Left lobe of liver (tissue), 2 donors: ENCODE results near the gene MYBPC2. TPM values are rescaled to one million over a fixed set of nuclear protein-coding genes. Genes with fewer than 3 reads are reported as not detected.
"Not testable (repeated sequence)": the region's sequence is repeated elsewhere in the genome, so short reads cannot be mapped to it uniquely, and the experiment has no call there.

Experiments
- ATAC-seq: fragments of 200-7000 bp; cut with Tn5 transposase; one replicate; pipeline ENCODE4 v1.9.1; 2020; ENCODE audit warnings: mild to moderate bottlenecking, moderate library complexity
- DNase-seq: peaks from one replicate; pipeline ENCODE4 v3.0.0-alpha.2; 2020; ENCODE audit warnings: low spot score
- total RNA-seq: library from RNA; stranded (reverse); gene quantifications from one replicate; pipeline ENCODE4 v1.2.1, GENCODE V29; 2021
- donor health status: DM: no; HTN: no; CAD: no; lungs with moderate emphysema.
- donor health status: DM: no; HTN: yes; CAD: no.

The MYBPC2 gene
- total RNA-seq, 1 donor from 2014 or later: not detected

DNA sequence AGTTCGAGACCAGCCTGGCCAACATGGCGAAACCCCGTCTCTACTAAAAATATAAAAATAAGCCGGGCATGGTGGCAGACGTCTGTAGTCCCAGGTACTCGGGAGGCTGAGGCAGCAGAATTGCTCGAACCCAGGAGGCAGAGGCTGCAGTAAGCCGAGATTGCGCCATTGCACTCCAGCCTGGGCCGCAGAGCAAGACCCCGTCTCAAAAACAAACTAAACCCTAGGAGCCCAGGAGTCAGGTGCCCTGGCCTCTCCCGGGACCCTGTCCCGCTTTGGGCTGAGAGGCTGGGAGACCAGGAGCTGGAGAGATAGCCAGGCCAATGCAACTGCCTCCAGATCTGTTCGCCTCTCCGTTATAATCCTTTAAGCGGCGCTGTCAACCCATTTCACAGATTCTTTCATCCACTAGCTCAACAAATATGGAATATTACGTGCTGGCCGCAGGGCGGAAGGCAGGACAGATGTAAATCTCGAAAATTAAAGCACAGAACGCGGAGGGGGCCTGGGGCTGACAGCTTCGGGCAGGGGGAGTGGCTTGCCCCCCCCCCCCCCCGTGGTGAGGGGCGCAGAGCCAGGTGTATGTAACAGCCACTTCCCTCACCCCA, 5.3 kb upstream of the MYBPC2 start:
- ATAC-seq (no peak), DNase-seq (no peak)

DNA sequence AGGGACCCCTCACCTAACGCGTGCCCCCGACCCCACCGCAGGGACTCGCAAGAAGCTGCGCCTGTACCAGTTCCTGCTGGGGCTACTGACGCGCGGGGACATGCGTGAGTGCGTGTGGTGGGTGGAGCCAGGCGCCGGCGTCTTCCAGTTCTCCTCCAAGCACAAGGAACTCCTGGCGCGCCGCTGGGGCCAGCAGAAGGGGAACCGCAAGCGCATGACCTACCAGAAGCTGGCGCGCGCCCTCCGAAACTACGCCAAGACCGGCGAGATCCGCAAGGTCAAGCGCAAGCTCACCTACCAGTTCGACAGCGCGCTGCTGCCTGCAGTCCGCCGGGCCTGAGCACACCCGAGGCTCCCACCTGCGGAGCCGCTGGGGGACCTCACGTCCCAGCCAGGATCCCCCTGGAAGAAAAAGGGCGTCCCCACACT, 4.7 kb upstream of the MYBPC2 start:
- DNase-seq: peak; percentile 57
- ATAC-seq: peak; percentile 24

DNA sequence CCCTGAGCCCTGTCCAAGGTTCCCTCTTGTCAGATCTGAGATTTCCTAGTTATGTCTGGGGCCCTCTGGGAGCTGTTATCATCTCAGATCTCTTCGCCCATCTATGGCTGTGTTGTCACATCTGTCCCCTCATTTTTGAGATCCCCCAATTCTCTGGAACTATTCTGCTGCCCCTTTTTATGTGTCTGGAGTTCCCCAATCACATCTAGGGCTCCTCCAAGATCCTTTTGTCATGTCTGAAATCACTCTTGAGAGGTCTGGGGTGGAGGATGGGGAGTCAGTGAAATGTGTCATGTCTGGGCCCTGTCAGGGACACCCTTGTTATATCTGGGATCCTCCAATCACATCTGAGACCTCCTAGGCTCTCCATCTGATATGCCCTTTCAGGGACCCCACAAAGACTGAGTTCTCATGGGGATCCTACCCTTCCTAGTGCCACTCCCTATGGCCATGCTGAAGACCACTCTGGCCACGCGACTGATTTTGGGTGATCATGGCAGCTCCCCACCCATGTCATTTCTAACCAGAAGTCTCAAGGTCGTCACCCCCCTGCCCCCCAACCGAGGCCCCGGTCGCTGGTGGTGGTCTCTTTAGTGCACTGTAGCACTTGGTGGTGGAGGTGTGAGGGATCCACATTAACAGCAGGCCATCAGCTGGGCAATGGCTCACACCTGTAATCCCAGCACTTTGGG, 3.8 kb upstream of the MYBPC2 start:
- no peak for ATAC-seq
- DNase-seq: no peak

DNA sequence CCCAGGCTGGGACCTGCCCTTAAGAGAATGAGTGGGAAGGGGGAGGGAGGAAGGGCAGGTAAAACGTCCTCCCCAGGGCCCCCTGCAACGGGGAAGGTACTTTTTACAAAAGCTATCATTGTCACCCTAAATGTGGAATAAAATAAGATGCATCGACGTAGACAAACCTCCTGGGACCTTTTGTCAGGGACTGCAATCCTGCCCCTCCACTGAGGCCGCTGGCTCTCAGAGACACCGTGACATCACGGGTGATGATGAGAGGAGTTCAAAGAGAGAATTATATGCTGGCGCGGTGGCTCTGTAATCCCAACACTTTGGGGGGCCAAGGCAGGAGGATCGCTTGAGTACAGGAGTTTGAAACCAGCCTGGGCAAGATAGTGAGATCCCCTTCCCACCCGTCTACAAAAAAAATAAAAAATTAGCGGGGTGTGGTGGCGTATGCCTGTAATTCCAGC, 1.8 kb upstream of the MYBPC2 start:
- DNase-seq: no peak
- no peak for ATAC-seq

DNA sequence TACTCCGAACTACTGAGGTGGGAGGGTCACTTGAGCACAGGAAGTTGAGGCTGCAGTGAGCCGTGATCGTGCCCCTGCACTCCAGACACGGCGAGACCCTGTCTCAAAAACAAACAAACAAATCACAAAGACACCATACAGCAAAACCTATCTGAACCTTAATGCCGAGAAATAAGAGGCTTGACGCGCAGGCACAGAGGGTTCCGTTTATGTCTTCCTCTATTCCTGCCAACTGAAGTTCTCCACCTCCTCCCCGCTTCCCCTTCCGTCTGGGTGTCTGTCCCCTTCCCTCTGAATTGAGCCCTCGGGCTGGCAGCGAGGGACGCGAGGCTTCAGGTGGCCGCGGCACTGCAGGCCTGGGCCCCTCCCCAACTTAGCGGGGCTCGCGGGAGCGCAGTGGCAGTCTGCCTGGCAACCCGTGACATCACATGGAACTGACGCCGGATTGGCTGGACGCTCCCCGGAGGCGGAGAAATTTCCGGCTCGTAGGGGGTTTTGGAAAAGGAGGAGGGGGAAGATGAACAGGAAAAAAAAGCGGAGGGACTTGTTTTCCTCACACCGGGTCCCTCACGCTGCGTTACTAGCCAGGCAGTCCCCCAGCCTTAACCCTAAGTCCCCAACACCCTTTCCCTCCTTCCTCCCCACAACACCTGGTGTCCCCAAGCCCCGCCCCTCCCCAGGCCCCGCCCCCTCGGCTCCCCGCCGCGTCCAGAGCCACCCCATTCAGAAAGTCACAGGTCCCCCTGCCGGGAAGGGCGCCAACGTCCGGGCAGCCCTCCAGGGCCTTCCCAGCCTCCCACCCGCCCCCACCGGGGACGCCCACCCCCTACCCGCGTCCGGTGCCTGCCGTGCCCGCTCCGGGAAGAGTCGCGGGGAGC, 1.1 kb upstream of the MYBPC2 start:
- peak; percentile 94 for ATAC-seq
- DNase-seq: peak; percentile 82

DNA sequence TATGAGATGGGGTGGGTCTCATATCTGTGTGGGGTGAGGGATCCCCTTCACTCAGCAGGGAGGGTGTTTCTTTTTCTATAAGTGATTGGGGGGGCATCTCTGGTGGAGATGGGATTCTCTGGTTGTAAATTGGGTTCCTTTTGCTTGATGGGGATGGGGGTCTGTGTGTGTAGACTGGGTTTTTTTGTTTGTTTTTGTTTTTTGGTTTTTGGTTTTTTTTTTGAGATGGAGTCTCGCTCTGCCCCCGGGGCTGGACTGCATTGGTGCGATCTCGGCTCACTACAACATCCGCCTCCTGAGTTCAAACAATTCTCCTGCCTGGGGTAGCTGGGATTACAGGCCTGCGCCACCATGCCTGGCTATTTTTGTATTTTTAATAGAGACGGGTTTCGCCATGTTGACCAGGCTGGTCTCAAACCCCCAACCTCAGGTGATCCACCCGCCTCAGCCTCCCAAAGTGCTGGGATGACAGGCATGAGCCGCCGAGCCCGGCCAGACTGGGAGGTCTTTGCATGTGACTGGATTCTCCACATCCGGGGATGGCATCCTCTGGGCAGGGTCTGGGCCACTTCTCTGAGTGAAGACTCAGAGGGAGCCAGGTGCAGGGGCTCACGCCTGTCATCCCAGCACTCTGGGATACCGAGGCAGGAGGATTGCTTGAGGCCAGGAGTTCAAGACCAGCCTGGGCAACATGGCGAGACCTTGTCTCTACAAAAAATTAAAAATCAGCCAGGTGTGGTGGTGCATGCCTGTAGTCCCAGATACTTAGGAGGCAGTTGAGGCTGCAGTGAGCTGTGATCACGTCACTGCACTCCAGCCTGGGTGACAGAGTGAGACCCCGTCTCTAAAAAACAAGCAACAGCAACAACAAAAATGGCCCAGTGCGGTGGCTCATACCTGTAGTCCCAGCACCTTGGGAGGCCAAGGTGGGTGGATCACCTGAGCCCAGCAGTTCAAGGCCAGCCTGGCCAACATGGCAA, 799 bp downstream of the MYBPC2 start:
- no peak for DNase-seq
- no peak for ATAC-seq

DNA sequence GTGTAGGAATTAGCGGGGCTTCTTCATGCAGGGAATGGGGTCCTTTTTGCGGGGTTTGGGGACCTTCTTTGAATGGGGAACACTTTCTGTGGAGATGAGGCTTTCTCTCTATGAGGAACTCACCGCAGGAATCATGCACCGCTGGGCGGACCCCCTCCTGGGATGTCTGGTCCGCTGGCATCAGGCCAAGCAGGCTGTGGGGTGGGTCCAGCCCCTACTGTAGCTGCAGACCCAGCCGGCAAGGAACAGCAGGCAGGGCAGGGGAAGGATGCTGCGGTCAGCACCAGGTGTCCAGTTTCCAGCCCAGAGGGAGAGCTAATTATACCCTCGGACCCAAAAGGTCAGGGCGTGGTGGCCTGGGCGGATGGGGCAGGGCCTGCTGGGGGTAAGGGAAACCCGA, 1.8 kb downstream of the MYBPC2 start:
- ATAC-seq (no peak), DNase-seq (no peak)

DNA sequence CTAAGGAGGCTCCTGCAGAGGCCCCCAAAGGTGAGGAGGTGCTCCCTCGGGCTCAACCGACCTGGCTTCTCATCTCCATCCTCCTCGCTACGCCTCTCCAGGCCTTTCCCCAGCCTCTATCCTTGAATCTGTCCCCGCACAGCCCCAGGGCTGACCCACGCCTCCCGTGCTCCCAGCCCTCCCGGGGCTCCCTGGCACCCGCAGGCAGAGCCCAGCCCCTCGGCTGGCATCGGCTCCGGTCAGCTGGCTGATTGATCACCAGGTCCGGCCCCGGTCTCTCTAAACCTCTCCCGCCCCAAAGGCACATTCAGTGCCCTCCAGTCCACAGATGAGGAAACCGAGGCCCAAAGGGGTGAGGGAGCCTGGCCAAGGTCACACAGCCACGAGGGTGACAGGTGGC, 2.5 kb downstream of the MYBPC2 start:
- ATAC-seq (no peak), DNase-seq (no peak)

DNA sequence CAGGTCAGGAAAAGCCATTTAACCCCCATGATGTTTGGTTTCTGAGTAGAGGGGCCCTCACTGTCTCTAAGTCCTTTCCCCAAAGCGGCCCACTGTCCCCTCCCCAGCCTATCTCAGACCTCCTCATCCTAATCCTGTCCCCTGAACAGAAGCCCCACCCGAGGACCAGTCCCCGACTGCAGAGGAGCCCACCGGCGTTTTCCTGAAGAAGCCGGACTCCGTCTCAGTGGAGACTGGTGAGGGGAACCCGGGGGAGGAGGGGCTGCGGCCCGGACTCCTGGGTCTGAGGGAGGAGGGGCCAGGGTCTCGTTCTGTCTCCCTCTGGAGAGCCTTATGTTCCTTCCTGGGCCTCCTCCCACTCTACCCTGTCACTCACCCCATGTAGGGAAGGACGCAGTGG, 2.9 kb downstream of the MYBPC2 start:
- ATAC-seq: no peak
- no peak for DNase-seq

DNA sequence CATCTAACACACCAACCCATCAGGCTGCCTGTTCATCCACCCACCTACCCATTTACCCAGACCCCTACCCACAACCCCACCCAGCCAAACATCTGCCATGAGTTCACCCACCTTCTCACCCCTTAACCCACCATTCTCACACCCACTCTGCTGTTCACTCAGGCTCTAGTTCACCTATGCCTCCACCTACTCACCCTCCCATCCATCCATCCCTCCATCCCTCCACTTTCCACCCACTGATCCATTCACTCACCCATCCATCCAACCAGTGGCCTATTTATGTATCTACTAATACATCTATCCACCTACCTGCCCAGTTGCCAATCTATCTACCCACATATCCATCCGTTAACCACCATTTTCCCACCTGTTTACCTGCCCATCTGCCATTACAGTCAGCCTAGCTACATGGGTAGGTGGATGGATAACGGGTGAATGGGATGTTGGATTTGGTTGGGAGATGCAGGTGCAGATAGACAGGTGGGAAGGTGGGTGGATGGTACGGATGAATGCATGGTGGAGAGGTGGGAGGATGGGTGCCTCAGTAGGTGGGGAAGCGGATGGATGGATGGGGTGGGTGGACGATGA, 5.3 kb downstream of the MYBPC2 start:
- no peak for ATAC-seq
- no peak for DNase-seq

DNA sequence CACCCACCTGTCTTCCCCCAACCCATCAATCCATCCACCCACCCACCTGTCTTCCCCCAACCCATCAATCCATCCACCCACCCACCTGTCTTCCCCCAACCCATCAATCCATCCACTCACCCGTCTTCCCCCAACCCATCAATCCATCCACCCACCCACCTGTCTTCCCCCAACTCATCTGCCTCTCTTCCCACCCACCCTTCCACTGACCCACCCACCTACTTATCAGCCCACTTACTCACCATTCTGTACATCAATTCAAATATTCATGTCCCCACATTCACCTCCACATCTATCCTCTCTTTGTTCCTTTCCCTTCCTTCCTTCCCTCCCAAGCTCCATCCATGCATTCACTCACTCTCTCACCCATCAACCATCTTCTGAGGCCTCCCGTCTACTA, 6.4 kb downstream of the MYBPC2 start:
- DNase-seq, ATAC-seq: not testable (repeated sequence)

DNA sequence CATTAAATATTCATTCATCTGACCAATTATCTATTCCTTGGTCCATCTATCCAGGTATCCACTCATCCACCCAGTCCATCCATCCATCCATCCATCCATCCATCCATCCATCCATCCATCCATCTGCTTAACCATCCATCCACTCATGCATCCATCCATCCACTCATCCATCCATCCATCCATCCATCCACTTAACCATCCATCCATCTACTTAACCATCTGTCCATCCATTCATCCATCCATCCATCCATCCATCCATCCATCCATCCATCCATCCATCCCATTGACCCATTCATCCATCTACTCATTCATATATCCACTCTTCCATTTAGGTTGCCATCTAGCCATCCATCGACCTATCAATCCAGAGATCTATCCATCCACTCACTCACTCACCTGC, 11.4 kb downstream of the MYBPC2 start:
- no peak for ATAC-seq
- DNase-seq: no peak

DNA sequence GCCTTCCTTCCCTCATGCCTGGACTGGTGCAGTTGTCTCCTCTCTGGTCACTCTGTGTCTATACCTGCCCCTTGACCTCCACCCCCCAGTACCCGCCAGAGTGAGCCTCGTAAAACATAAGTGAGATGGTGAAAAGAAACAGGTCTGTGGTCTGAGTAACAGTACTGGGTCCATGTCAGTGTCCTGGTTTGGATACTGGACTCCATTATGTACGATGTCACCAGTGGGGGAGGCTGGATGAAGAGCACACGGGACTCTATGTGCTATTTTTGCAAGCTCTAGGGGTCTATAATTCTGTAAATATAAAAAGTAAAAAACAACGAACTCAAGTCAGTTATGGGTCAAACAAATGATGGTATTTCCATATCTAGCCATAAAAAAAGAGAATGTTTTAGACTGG, 14.4 kb downstream of the MYBPC2 start:
- ATAC-seq (no peak), DNase-seq (no peak)

DNA sequence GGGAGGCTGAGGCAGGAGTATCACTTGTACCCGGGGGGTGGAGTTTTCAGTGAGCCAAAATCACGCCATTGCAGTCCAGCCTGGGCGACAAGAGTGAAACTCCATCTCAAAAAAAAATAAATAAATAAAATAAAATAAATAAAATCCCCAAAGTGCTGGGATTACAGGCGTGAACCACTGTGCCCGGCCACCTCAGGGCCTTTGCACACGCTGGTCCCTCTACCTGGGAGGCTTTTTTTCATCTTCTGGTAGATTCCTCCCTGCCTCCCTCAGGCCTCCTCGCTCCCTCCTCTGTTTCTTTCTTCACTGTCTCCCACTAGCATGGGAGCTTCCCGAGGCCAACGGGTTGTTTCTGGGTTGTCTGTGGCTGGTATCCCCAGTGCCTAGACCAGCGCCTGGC, 15.1 kb downstream of the MYBPC2 start:
- DNase-seq (no peak), ATAC-seq (no peak)

DNA sequence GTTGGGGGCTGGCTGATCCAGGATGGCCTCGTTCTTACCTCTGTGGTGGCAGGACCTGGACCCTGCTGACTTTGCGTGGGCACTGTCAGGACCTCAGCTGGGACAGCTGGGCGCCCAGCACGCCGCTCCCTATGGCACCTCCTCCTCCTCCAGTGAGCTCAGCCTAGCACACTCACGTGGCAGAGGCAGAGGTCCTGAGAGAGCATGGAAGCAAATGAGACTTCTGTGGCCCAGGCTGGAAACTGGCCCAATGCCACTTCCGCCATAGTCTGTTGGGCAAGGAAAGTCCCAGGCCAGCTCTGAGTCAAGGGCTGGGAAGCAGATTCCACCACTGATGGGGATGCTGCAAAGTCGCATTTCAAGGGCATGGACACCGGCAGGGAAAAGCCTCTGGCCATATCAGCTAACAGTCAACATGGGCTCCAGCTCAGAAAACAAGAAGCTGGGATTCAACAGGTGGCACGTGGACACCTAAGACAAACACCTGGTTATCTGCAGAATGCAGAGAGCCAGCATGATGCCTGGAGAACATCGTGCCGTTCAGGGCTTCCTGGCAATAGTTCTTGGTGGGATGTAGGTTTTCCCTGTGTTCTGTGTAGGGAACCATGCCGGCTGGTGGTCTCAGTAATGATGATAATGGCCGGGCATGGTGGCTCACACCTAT, 16.7 kb downstream of the MYBPC2 start:
- DNase-seq (no peak), ATAC-seq (no peak)

DNA sequence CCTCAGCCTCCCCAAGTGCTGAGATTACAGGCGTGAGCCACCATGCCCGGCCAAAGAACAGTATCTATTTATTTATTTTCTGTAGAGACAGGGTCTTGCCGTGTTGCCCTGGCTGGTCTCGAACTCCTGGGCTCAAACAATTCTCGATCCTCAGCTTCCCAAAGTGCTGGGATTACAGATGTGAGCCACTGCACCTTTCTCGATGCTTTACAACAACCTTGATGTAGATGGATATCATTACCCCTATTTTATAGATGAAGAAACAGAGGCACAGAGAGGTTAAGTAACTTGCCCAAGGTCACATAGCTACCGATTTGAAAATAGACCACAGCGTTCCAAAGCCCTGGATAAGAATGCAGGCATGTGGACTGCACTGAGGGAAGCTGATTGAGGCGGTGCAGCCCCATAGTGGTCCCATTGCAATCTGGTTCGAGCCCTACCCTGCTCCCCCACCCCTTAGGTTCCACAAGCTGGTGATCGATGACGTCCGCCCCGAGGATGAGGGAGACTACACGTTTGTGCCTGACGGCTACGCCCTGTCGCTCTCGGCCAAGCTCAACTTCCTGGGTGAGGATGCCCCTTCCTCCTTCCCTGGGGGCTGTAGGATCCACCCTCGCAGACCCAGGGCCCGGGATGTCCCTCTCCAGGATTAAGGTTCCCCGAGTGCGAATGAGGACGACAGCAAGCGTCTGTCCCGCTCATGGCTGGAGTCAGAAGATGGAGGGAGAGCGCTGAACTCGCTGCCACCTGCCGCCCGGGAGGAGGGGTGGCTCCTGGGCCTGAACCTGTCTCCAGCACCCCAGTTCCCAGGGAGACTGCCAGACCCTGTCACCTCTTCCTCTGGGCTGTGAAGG, 17.9 kb downstream of the MYBPC2 start:
- DNase-seq (no peak), ATAC-seq (no peak)

DNA sequence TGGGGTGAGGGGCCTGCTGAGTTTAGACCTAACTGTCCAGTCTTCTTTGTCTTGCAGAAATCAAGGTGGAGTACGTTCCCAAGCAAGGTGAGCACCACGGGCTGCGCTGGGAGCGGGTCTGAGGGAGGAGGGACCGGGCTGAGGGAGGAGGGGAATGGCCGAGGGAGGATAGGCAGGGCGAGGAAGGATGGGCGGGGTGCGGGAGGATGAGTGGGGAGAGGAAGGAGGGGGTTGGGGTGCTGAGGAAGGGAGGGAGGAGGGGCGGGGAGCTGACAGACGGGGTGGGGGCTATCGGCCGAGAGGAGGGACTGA, 18.5 kb downstream of the MYBPC2 start:
- ATAC-seq: no peak
- no peak for DNase-seq

DNA sequence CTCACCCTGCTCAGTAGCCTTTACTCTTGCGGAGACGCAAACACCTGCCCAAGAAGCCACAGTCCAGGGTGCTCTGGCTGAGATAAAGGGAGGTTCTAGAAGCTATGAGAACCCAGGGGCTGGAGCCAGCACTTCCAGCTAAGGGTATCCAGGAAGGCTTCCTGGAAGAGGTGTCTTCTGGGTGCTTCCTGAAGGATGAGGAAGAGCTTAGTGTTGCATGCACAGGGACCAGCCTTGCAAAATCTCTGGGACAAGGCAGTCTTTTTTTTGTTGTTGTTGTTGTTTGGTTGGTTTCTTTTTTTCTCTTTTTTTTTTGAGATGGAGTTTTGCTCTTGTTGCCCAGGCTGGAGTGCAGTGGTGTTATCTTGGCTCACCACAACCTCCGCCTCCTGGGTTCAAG, 20.6 kb downstream of the MYBPC2 start:
- ATAC-seq (no peak), DNase-seq (no peak)

DNA sequence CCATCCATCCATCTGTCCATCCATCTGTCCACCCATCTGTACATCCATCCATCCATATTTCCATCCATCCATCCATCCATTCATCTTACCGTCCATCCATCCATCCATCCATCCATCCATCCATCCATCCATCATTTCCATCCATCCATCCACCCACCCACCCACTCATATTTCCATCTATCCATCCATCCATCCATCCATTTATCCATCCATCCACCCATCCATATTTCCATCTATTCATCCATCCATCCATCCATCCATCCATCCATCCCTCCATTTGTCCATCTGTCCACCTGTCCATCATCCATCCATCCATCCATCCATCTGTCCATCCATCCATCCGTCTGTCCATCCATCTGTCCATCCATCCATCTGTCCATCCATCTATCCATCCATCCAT, 23.3 kb downstream of the MYBPC2 start:
- DNase-seq (no peak), ATAC-seq (no peak)
